ENCODE data around the gene NACC2. TPM values are rescaled to one million over a fixed set of nuclear protein-coding genes. Genes with fewer than 3 reads are reported as not detected.

Gene NACC2
- total RNA-seq (25.1 and 27.1 TPM in 2 replicates), polyA plus RNA-seq (15.7 and 15.8 TPM in 2 replicates), polyA minus RNA-seq (11.2 and 14.3 TPM in 2 replicates), Bru-seq, nascent RNA (percentile 67 among the genes with signal in this experiment), BruChase-seq, experiment 1, labeled RNA remaining after a 6-hour chase (percentile 85 among the genes with signal in this experiment), BruChase-seq, experiment 2, labeled RNA remaining after a 2-hour chase (percentile 82 among the genes with signal in this experiment)
- 8.5 and 10.4 TPM in 2 replicates for polyA plus RNA-seq (2011; cell fraction: cytosol; rRNA removed)
- polyA plus RNA-seq (2011; cell fraction: nucleus; rRNA removed) = 21.2 and 22.4 TPM in 2 replicates
- polyA plus RNA-seq (2012) = 13.0 and 16.4 TPM in 2 replicates
- 19.5 TPM for polyA minus RNA-seq (2011; cell fraction: cytosol; rRNA and poly(A)+ RNA removed)
- 9.0 and 16.8 TPM in 2 replicates for polyA minus RNA-seq (2011; cell fraction: nucleus; rRNA and poly(A)+ RNA removed)
- long read RNA-seq, full-length matches to known transcripts = 15 of 67 reads
- long read RNA-seq, partial matches to known transcripts = 2 of 67 reads
- long read RNA-seq, other reads (novel, unspliced or antisense) = 50 of 67 reads

- BruUV-seq (replicated peaks) = no TSS peak
- dilution Hi-C loops (cut with MboI; ENCODE audit: extremely low pct_ligation_motif_present, low sequenced_read_pairs) = no loop called here
- peak within 1 kb of the TSS; percentile 86 for H3K4me2 ChIP-seq (ENCODE audit: insufficient read depth, low read length)
- peak within 1 kb of the TSS; percentile 58 to 86 (median 68) for H3K4me3 ChIP-seq (replicated peaks in 1 of 3; ENCODE audit: insufficient read depth in 1 of 3, low read depth in 1 of 3, low read length in 3 of 3)
- H3K4me1 ChIP-seq (ENCODE audit: control insufficient read depth, extremely low read depth, insufficient read depth, low read length) = peaks cover 15% of the 10 kb centered on the region
- no peaks in the 10 kb centered on the region for H3K36me3 ChIP-seq (ENCODE audit: control insufficient read depth in 2 of 2, extremely low read depth in 1 of 2, insufficient read depth in 2 of 2, low read length in 2 of 2)
- FAIRE-seq (peak; percentile 74), DNase-seq (ENCODE audit: low read depth, low spot score) (peak; percentile 38)
- peak within 1 kb of the TSS; percentile 82 for H3K9ac ChIP-seq (replicated peaks; ENCODE audit: extremely low read depth, insufficient read depth, low read length)
- POLR2A ChIA-PET = no interaction called here
- TF ChIP-seq EZH2 (IDR thresholded peaks at IDR 0.05; ENCODE audit: borderline replicate concordance, low read depth, low read length, severe bottlenecking) = no peak
- peak; percentile 61 for TF ChIP-seq POLR2AphosphoS5 (IDR thresholded peaks at IDR 0.05; ENCODE audit: insufficient read depth, low read depth, low read length)
- TF ChIP-seq MAX (IDR thresholded peaks at IDR 0.05; ENCODE audit: insufficient read depth, insufficient read length) = no peak
- TF ChIP-seq GATA2 (IDR thresholded peaks at IDR 0.05; ENCODE audit: insufficient read depth, insufficient read length, low read depth, low read length) = no peak
- peak; percentile 34 for TF ChIP-seq POLR2A (IDR thresholded peaks at IDR 0.05; ENCODE audit: low read depth, low read length)
- CTCF ChIA-PET = interaction anchor here (1.0 to 2.3 kb wide), 8 partner anchors 10 to 134 kb away, joined by 3 to 7 read pairs (median 4); partner anchors contain the start of genes TMEM250 and UBAC1
- no peaks in the 10 kb centered on the region for H3K9me1 ChIP-seq (replicated peaks; ENCODE audit: control insufficient read depth, extremely low read depth, insufficient read depth, low read length)
- intact Hi-C loops (cut with micrococcal nuclease) = loop anchor here (1.0 to 2.0 kb wide), 4 partner anchors 14 to 126 kb away; partner anchors contain the start of gene TMEM250
- H3K27ac ChIP-seq (ENCODE audit: insufficient read depth, low read depth, low read length) = peak within 1 kb of the TSS; percentile 64
- peak within 1 kb of the TSS; percentile 58 for H2AFZ ChIP-seq (ENCODE audit: low read depth, low read length)
- peaks cover 43% of the 10 kb centered on the region for H3K79me2 ChIP-seq (ENCODE audit: control insufficient read depth, insufficient read depth, low read length)
- no peaks in the 10 kb centered on the region for H3K9me3 ChIP-seq (replicated peaks; ENCODE audit: control insufficient read depth, insufficient read depth, low read length)
- H4K20me1 ChIP-seq (replicated peaks; ENCODE audit: control insufficient read depth, extremely low read depth, insufficient read depth, low read length) = no peaks in the 10 kb centered on the region
- H3K27me3 ChIP-seq (ENCODE audit: control insufficient read depth in 2 of 2, insufficient read depth in 2 of 2, low read length in 2 of 2) = no peaks in the 10 kb centered on the region
Observed at GRCh38 chr9:136095070-136096058, at the start of gene NACC2. Gene NACC2, minus strand, starts transcription at chr9:136095289. Its CDS starts 44,768 bp downstream, at chr9:136050521.
